GM06990 (cell line): ENCODE measurements around the gene ADCY1.

ENCODE experiments used
- DNase-seq: peaks from one replicate; pipeline ENCODE4 v3.0.0-alpha.2; 2011; ENCODE audit not compliant: insufficient read length; ENCODE audit errors: extremely low read depth
- H3K27me3 ChIP-seq: replicated peaks from 2 replicates; pipeline ENCODE4 v1.6.0; 2011; ENCODE audit warnings: low read length; ENCODE audit not compliant: control insufficient read depth, insufficient read depth
- H3K36me3 ChIP-seq: 2 replicates; pipeline ENCODE4 v1.5.1; 2011; ENCODE audit warnings: low read length; ENCODE audit not compliant: control insufficient read depth, insufficient read depth
- H3K4me3 ChIP-seq: replicated peaks from 2 replicates; pipeline ENCODE4 v1.5.1; 2011; ENCODE audit warnings: low read depth, mild to moderate bottlenecking, control low read depth, low read length
- TF ChIP-seq, protein P1 (sequence below): IDR thresholded peaks from 2 replicates; pipeline ENCODE4 v1.5.1; 2011; ENCODE audit warnings: low read length, control low read depth, mild to moderate bottlenecking, inconsistent platforms; ENCODE audit not compliant: insufficient read depth, poor library complexity, severe bottlenecking

ADCY1 gene

DNA sequence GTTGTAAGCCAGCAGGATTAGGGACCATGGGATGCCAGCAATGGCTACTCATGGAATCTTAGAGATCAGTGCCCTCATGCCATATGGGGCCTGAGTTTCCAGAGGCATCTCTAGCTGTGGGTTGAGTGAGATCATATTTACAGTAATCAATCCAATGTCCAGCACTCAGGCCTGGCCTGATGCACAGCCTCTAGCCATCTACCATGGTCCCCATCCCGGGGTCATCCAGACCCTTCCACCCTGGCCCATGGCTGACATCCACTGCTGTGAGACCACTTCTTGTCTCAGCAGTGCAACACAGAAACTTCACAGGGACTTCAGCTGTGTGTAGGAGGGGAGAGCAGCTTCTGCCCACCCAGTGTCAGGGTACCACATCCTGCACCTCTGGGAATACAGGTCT, 6.5 kb upstream of the ADCY1 start:
- TF ChIP-seq, protein P1, sequence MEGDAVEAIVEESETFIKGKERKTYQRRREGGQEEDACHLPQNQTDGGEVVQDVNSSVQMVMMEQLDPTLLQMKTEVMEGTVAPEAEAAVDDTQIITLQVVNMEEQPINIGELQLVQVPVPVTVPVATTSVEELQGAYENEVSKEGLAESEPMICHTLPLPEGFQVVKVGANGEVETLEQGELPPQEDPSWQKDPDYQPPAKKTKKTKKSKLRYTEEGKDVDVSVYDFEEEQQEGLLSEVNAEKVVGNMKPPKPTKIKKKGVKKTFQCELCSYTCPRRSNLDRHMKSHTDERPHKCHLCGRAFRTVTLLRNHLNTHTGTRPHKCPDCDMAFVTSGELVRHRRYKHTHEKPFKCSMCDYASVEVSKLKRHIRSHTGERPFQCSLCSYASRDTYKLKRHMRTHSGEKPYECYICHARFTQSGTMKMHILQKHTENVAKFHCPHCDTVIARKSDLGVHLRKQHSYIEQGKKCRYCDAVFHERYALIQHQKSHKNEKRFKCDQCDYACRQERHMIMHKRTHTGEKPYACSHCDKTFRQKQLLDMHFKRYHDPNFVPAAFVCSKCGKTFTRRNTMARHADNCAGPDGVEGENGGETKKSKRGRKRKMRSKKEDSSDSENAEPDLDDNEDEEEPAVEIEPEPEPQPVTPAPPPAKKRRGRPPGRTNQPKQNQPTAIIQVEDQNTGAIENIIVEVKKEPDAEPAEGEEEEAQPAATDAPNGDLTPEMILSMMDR, result no peak
- H3K4me3 ChIP-seq, result no peak overlapping the region
- H3K27me3 ChIP-seq, result no peaks in the 10 kb centered on the region
- no peak for DNase-seq
- no peaks in the 10 kb centered on the region for H3K36me3 ChIP-seq

DNA sequence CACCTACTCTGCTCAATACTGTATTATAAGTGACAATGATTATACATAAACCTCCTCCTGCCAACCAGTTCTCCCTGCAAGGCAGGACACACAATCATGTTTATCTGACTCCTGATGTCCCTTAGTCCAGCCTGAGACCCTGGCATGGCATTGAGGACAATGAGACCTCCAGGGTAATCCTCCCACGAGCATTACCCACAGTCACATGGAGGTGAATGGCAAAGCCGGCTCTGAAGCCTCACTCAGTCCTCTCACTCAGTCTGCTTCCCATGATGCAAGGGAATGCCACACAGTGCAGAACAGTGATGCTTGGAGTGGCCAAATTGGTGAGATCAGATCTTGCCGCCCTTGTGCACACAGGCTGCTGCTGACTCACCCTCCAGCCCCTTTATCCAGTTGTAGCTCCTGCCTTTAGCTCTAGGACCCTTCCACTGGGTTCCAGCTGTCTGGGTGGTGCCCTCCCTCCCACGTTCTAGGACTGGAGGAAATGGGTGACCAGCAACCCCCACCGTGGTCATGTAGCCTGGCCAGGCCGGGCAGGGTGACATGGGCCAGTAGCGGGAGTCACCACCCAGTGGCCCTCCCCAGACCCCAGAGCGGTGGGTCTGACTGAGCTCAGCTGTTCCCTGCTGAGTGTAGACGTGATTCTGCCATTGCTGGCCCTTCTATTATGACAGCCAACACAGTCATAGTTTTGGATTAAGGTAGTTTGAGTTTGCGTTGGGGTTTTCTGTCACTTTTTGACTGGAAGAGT, 5.5 kb upstream of the ADCY1 start:
- TF ChIP-seq, protein P1, result no peak
- Histone ChIP-seq H3K36me3 (no peaks in the 10 kb centered on the region), H3K27me3 (no peaks in the 10 kb centered on the region), H3K4me3 (no peak overlapping the region)
- no peak for DNase-seq

DNA sequence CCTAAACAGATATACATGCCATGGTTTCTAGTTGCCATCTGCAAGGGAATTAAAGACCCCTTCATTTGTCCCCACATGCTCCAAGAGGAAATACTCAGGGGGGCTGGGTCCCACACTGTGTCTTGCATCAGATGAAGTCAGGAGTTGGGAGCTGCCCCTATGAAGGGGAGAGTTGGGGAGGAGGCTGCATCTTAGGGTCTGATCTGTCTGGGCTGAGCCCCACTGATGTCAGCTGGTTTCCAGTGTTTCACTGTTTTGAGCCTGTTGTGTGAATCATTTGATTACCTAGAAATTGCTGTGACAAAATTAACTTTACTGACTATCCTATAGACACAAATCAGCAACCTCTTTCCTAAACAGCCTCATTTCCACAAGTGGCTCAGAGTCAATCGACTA, 4.9 kb upstream of the ADCY1 start:
- no peak for DNase-seq
- TF ChIP-seq, protein P1, result no peak
- H3K36me3 ChIP-seq, result no peaks in the 10 kb centered on the region
- H3K4me3 ChIP-seq, result no peak overlapping the region
- no peaks in the 10 kb centered on the region for H3K27me3 ChIP-seq

DNA sequence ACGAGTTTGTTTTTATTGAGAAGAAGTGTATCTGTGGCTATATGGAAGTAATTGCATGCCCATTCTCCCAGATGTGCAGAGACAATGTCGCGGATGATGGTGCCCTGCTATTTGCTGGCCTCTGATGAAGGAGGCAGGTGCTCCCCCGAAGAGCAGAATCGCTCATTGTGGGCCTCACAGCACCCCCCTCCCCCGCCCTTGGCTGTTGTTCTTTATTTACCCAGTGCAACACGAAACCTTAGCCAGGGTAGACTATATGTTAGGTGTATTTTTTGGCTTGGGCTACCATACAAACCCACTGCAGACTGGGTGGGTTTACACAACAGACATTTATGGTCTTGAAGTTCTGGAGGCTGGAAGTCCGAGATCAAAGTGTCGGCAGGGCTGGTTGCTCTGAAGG, 3.4 kb upstream of the ADCY1 start:
- Histone ChIP-seq H3K4me3 (no peak overlapping the region), H3K36me3 (no peaks in the 10 kb centered on the region), H3K27me3 (no peaks in the 10 kb centered on the region)
- TF ChIP-seq, protein P1, result no peak
- DNase-seq, result no peak

DNA sequence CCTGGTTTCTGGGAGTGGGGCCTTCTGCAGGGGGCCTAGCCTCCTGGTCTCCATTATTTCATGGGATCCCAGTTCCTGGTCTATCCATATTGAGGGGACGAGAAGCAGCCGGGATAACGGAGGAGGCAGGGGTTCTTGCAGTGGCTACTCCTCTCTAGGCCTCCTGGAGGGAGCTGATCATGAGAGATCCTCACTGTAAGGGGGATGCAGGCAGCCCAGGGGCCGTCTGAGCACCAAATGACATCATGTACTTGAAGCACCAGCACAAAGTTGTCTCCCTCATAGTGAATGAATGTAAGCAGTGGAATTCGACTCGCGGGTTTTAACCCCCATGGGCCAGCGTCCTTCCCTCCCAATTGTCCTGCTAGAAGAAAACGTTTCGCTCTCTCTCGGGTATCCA, 964 bp upstream of the ADCY1 start:
- DNase-seq, result no peak
- TF ChIP-seq, protein P1, result no peak

DNA sequence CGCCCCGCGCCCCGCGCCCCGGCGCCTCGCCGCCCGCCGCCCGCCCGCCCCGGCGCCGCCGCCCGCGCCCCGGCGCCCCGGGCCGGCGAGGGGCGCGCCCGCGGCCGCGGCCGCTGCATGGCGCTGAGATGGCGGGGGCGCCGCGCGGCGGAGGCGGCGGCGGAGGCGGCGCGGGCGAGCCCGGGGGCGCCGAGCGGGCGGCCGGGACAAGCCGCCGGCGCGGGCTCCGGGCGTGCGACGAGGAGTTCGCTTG, 174 bp downstream of the ADCY1 start:
- Histone ChIP-seq H3K4me3 (peak overlapping the region; percentile 78), H3K27me3 (no peaks in the 10 kb centered on the region), H3K36me3 (no peaks in the 10 kb centered on the region)
- TF ChIP-seq, protein P1, result no peak
- no peak for DNase-seq

More for the DNA sequence above, 964 bp upstream of the ADCY1 start:
- no peaks in the 10 kb centered on the region for H3K27me3 ChIP-seq
- H3K4me3 ChIP-seq, result no peak overlapping the region
- no peaks in the 10 kb centered on the region for H3K36me3 ChIP-seq
